ENCODE results near the gene TBC1D3B.
"Not testable (repeated sequence)": the region's sequence is repeated elsewhere in the genome, so short reads cannot be mapped to it uniquely, and the experiment has no call there.

Gene TBC1D3B

DNA sequence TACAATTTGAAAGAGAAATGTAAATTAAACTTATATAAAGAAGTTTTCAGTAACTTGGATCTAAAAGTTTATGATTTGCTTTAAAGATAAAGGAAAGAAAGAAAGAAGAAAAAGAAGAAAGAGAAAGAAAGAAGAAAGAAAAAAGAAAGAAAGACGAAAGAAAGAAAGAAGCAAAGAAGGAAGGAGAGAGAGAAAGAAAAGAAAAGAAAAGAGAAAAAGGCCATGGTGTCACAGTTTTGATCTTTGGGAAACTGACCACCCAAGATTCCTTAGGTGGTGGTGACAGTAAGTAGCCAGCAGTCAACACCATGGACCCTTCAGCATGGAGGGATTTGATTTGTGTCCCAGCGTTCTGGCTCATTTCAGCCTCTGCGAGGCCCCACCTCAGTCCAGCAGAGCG is 24.7 kb upstream of the TBC1D3B start:
- DNase-seq (ENCODE audit: low spot score), result not testable (repeated sequence)

DNA sequence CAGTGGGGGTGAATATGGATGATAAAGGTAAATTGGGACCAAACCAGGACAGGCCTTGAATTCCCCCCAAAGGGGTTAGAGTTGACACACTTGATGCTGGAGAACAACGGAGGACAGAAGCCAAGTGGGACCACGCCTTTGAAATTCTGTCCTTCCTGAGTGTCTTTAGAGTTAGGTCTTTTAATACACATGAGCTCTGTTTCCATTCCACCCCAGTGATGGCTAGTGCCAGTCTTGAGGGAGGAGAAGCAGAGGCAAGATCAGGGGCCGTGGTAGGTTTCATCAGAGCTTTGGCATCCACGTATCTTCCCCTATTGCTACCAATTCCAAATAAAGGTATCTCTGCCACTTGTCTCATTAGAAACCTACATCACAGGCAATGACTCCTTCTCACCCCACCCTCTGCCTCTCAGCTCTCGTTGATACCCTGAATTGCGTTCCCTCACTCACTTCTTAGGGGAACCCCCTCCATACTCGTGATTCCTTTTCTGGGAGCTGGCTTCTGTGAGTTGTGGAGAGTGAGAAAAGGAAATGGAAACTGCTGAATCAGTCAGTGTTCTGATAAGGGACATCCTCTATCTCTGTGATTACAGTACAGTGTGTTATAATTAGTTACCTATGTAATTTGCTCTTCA is 22.5 kb upstream of the TBC1D3B start:
- no peak for DNase-seq (ENCODE audit: low spot score)

DNA sequence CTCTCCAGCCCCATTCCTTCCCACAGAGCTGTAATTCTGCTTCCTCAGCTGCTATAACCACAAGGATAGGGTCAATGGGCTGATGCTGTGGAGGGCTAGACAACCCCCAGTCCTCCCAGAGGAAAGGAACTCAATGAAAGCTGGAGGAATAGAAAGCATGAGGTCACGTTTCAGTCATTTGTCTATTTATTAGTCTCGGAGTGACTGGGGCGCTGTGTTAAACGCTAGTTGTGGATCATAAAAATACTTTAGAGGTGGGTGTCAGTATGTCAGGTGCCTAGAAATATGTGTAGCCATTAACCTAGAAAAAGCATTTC is 20.9 kb upstream of the TBC1D3B start:
- no peak for DNase-seq (ENCODE audit: low spot score)

DNA sequence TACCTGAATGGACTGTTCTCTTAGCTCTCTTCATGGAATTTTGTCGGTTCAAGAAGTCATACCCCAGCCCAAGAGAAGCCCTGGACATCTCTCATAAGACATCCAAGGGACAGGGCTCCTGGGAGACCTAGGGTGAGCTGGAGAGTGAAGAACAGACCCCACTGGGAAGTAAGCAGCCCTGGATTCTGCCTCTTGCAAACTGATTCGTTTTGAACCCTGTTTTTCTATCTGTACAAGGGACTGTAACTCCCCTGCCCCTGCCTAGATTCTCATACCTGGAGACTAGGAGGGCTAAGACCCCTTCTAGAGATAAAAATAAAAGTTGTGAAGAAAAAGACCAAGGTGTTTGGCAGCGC is 19.7 kb upstream of the TBC1D3B start:
- DNase-seq (ENCODE audit: low spot score), result no peak

DNA sequence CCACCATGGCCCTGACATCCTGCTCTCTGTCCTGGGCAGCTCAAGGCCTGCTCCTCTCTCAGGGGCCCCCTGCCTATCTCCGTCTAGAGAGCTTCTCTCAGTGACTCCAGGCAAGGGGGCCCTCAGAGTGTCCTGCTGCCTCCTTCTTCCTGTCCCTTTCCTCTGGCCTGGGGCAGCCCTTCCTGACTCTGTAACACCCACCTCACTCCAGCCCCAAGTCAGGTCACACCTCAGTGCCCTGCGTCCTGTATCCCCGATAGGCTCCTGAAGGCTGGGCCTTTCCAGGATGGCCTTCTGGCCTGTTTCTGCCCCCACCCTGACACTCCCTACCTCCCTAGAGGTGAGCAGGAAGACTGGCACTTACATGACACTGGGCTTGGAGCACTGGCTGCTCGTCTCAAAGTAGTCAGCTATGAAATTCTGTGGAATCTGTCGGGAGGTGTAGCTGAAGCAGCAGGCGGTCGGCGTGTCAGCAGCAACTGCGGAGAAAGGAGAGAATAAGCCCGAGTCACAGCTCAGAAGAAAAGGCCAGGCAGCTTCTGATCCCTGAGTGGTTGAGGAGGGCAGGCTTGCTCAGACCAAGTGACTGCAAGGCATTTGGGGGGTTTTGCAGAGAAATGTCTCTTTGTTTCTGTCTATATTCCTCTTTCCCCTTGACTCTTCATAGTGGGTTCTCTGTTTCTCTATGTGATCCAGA is 19.1 kb upstream of the TBC1D3B start:
- no peak for DNase-seq (ENCODE audit: low spot score)

DNA sequence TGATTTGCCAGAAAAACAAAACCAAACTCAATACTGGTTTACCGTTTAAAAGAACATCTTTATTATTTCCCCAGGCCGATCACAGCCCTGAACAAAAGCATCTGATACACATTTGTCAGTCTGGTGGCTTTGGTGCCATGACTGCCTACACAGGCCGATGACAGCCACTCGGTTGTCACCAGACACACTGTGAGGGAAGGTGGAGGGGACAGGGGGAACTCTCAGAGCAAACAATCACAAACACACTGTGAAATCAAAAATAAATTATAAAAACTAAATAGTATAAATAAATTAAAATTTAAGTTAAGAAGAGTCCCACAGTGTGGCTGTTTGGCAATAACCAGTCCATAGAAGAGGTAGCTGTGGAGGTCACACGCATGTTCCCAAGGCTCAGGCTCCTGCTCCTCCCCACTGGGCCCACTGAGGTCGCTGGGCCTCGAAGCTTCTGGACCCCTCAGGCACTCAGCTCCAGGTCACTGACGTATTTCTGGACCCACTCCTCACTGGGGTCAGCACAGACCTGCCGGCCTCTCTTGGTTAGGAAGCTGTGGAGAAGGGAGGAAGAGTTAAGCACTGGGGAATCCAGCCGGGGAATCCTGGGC is 18.5 kb upstream of the TBC1D3B start:
- DNase-seq (ENCODE audit: low spot score), result not testable (repeated sequence)

DNA sequence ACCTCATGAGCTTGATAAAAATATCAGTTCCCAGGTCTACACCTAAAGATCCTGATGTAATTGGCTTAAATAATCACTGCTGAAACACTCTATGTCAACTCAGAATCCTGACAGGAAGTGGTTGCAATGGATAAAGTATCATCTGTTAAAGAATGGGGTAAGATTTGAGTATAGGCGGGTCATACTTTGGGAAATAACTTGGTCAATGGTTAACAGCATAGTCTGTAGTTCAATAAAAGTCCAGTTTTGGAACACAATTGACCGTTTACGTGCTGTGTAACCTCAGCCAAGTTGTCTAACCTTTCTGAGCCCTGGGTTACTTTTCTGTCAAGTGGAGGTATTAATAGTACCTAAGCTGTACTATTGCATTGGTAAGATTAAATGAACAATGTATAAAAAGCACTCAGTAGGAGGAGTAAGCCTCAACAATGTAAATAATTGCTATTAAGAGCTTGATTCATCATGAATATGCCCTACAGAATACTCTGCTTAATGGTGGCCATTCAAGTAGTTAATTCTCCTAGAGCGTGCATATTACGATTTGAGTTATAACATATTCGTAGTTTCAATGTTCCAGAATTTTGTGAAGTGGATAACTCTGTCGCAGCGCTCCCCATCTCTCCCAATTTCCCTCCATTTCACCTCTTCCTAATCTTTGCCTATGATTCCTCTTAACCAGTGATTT is 17.9 kb upstream of the TBC1D3B start:
- DNase-seq (ENCODE audit: low spot score), result not testable (repeated sequence)

DNA sequence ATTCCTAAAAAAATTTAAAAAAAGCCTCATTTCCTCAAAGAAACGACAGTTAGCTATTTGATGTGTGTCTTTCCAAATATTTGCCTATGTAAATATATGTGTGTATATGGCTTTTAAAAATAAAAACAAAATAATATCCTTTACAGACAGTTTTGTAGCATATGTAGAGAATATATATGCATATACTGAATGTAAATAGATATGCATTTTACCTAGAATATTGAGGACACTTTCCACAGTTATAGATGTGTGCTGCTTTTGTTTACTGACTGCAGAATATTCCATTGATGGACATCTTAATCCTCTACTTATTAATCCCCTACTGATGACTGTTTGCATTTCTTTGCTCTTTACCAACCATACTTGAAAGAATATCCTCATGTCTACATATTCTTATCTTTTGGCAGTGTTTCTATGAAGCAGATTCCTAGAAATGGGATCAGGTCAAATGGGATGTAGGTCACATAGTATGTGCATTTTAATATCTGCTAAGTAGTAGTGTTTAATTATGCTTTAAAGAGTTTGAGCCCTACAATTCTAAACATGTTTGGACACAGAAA is 16.9 kb upstream of the TBC1D3B start:
- DNase-seq (ENCODE audit: low spot score), result no peak

DNA sequence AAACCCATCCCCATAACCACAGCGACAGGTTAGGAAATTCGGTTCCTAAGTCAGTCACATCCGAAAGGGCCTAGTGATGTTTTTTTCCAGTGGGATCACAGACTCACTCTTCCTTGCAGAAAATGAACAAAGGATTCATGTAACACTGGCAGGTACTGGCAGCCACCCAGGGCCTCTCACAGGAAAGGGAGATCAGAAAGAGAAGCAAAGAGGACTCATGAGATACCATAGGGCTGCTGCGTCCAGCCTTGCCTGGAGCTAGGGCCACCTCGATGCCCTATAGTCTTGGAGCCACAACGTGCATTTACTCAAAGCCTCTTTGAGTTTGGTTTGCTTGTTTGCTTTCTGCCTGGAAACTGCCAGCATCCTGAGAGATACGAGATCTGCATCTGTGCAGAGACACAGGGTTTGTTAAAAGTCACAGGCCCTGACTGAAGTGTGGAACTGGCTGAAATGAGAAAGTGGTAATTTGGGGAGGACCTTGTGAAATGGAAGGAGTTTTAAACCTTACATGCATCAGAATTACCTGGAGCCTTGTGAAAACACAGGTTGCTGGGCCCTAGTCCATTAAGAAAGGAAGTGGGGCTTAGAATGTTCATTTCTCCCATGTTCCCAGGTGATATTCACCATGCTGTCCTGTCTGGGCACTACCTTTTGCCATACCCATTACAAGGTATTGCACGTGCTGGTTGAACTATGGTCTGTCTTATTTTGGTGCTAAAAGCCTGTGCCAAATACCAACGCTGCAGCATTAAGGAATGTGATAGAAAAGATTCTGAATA is 14.3 kb upstream of the TBC1D3B start:
- DNase-seq (ENCODE audit: low spot score), result not testable (repeated sequence)

DNA sequence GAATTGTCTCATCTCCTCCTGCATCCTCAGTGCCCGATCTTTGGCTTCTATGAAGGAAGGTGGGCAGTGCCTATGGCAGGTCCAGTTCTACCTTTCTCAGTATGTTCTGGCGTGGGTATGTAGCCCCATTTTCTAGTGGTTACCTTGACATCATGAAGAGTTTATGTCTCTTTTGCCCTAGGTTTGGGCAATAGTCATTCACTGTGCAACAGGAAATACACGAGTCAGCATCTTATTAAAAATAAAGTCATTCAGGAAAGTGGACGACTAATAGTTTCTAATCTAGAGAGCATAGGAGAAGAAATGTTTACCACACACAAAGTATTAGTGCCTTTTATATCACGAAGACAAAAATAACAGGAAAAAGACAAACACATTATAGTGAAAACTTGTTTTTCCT is 13.6 kb upstream of the TBC1D3B start:
- not testable (repeated sequence) for DNase-seq (ENCODE audit: low spot score)

DNA sequence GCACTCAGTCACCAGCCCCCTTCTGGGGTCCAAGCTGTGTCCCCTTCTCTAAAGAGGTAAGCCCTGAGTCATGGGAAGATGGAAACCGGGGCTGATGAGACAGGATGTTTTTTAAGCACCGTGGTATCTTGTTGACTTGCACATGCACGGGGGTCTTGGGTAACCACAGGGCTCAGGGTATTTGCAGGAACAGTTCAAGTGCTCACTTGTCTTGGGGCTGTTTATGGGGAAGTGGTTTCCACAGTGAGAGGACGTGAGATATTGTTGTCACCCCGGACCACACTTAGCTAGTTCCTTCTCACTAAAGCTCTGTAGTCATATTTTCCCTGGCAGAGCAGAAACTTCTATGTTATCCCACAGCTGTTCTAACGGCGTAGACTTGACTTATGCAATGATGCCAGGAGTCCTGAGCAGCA is 12.5 kb upstream of the TBC1D3B start:
- DNase-seq (ENCODE audit: low spot score), result no peak

DNA sequence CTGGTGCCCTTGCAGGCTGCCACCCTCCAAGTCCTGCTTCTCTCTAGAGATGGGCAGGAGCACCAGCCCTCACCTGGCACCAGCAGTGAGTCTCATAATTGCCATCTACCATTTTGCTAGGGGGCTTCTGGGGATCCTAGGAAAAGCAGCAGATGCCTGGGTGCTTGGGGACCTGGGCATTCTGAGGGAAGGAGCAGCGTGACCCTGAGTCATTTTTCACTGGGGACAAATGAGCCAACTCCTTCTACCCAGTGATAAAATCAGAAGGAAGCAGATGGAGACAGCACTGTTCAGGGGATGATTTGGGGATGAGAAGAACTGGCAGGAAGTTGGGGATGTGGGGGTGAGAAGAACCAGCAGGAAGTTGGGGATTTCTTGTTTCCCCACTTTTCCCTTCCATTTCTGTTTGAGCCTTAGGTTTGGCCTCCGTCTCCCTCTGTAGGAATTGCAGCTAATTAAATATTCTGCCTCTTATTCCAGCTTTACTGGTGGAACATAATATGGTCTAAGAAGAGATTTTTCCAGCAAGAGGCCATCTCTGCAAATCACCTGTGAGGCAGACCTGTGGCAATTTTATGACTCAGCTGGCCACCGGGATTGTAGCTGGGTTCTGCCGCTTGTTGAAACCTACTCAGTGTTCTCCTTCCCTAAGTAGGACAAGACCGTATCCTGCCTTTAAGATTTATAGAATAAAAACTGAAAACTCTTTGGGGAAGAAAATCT is 11.7 kb upstream of the TBC1D3B start:
- DNase-seq (ENCODE audit: low spot score), result not testable (repeated sequence)

DNA sequence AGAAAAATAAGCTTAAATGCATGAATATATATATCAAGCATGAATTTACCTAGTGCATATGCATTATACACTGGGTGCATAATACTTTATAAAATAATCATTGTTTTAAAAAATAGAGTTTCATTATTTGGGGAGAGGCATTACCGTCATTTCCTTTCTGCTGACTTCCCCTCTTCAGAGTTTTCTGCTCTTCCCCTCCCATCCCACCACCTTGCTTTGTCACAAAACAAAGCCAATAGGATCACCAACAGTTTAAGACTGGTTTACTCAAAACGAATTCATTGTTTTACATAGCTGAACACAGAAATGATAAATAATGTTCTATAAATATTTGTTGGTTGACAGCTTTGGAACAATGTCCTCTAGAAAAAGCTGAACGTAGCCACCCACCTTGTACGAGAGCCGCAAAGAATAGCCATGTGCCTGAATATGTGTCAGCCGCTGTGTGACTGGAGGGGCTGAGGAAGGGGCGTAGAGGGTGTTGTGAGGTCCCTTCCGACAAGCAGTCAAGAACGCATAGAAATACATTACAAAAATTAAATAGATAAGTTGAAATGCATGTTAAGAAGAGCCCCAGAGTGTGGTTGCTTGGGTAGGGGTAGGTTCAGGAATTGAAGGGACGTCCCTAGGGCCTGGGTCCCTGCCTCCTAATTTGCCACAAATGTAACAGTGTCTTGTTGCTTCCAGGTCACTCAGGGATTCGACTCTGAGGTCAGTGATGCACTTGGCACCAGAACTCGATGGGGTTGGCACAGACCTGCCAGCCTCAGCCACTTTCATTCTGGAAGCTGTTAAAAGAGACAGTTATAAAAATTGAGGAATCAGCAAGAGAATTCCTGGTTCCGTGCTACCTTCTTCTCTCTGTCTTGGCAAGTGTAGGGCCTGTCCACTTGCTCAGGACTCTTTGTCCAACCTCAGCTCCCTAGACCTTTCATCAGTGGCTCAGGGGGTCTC is 10.7 kb upstream of the TBC1D3B start:
- not testable (repeated sequence) for DNase-seq (ENCODE audit: low spot score)

DNA sequence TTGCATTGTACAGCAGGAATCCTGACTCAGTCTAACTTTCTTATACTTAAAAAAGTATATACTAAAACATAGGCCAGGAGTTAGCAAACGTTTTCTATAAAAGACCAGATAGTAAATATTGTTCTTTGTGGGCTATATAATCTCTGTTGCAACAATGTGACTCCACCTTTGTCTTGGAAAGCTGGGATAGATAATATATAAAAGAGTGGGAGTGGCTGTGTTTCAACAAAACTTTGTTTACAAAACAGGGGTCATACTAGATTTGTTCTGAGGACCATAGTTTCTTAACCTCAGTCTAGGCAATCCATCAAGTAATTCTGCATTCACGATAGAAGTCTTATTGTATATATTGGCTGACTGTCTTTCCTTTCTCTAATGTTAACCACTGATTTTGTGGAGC is 9.0 kb upstream of the TBC1D3B start:
- no peak for DNase-seq (ENCODE audit: low spot score)

DNA sequence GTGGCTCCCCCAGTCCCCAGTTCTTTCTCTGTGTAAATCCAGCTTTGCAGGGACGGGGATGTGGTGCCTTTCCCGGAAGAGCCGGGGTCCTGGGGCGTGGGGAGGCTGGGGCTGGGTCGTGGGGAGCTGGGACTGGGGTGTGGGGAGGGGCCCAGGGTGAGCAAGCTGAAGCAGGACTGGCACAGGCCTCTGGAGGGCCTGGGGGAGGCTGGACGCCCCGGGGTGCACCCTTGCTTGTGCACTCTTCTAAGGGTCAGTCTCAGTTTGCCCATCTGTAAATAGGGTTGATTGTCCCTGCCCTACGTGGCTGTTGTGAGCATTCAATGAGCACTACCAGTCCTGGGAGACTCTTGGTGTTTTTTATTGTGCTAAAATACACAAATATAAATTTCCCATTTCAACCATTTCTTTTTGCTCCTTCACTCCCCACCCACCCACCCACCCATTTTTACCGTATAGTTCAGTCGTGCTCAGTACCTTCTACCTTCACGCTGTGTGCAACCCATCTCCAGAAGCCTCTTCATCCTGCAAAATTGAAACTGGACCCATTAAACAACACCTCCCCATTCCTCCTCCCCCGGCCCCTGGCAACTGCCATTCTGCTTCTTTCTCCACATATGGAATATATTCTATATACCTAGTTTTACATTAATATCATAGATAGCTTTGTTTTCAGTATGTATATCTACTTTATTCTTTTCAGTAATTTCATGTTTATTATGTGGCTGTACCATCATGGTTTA is 7.8 kb upstream of the TBC1D3B start:
- DNase-seq (ENCODE audit: low spot score), result no peak

DNA sequence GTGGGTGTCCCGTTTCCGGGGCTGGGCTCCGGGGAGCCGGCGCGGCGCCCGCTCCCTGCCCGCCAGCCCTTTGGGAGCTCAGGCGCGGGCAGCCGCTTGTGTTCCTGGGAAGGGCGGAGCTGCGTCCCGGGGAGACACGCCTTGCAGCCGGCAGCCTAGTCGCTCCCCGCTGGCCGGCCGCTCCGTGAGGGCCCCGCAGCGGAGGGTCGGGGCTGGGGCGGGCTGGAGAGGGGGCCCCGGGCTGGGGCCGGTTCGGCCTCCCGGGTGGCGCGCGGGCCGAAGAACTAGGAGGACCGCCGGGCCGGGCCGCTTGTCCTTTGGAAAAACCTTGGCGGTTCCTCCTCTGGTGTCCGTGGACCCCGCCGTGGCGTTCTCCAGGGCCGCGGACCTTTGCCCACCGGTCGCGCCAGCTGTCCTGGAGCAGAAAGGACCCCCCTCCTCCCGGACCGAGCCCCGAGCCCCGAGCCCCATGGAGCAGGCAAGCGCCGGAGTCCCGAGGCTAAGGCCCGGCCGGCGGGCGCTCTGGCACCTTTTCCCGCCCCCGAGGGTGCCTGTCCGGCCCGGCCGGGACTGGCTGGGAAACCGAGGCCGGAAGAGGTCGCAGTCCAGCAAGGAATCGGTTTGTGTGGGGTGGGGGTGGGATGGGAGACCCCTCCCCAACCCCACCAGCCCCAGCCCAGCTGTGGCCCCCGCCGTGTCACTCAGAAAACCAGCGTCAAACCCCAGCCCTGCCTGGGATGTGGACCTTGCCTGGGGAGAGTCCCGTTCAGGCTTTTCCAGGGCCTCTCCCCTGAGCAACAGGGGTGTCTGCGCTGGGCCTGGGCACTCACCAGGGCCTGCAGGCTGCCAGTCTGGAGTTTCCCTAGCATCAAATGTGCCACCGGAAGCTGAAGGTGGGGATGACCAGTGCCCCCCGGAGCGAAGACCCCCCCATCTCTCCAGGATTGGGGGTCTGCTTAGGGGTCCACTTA is 6.8 kb upstream of the TBC1D3B start:
- peak; percentile 35 for DNase-seq (ENCODE audit: low spot score)

DNA sequence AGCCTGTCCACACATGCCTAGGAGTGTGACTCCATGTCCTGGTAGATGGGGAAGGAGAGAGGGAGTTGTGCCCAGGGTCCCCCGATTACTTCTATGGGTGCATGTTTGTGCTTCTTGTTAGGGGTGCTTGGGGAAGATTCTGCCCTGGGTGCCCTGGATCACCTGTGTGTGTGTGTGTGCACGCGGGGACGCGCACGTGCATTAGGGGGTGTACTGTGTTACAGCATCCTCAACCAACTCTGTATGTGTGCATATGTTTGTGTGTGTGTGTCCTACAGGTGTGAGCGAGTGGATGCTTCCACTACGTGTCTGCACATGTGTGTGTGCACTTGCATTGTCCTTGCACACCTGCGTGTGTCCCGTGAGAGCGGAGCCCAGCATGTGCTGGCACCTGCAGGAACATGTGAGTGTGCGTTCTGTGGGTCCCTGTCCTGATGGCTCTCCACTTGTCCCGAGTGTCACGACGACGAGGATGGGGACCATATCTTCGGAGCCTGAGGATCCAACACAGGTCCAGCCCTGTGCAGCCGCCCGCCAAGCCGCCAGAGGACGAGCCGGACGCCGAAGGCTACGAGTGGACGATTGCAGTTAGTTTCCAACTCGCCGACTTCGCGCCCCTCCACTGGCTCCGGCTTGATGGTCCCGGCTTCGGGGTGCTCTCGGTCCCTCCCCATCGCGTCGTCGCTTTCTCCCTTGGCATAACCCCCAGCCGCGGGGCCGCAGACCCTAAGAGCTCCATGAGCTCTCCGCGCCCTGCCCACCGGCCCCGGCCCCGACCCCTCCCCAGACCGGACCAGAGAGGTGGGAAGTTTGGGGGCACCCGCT is 6.0 kb upstream of the TBC1D3B start:
- DNase-seq (ENCODE audit: low spot score), result no peak
